Stomach (tissue), 4 donors: ENCODE results near the gene S100A8.

ENCODE experiments used
- POLR2AphosphoS5 ChIP-seq, 3 donors: sonication (generic); formaldehyde crosslinking; IDR thresholded peaks; one replicate each; pipeline ENCODE4 v1.6.1; 2016; ENCODE audit warnings: antibody characterized with exemption in 3 of 3
- TF ChIP-seq, protein P1 (sequence below), 7 experiments: fragments of 450-650 bp in 4 of 7; fragments of 200-600 bp in 3 of 7; sonication (generic) in 3 of 7; IDR thresholded peaks; one replicate each; pipeline ENCODE4 v1.5.1; 2016 to 2019; ENCODE audit warnings: antibody characterized with exemption in 7 of 7, control low read depth in 2 of 7, mild to moderate bottlenecking in 1 of 7

GRCh38 chr1:153375511-153375910 lies 15.4 kb downstream of the S100A8 start, which contains the start of gene S100A12:
- TF ChIP-seq, protein P1, sequence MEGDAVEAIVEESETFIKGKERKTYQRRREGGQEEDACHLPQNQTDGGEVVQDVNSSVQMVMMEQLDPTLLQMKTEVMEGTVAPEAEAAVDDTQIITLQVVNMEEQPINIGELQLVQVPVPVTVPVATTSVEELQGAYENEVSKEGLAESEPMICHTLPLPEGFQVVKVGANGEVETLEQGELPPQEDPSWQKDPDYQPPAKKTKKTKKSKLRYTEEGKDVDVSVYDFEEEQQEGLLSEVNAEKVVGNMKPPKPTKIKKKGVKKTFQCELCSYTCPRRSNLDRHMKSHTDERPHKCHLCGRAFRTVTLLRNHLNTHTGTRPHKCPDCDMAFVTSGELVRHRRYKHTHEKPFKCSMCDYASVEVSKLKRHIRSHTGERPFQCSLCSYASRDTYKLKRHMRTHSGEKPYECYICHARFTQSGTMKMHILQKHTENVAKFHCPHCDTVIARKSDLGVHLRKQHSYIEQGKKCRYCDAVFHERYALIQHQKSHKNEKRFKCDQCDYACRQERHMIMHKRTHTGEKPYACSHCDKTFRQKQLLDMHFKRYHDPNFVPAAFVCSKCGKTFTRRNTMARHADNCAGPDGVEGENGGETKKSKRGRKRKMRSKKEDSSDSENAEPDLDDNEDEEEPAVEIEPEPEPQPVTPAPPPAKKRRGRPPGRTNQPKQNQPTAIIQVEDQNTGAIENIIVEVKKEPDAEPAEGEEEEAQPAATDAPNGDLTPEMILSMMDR (IDR thresholded peaks at IDR 0.05) = no peak
- no peak for TF ChIP-seq POLR2AphosphoS5 (IDR thresholded peaks at IDR 0.05)
